Epithelial cell of esophagus (primary cell): ENCODE data around the gene HSF4.

Source experiments
- DNase-seq: peaks from one replicate; pipeline ENCODE4 v3.0.0; 2010; ENCODE audit warnings: low read depth
- H3K4me3 ChIP-seq: 2 replicates; pipeline ENCODE4 v1.5.1; 2011; ENCODE audit warnings: mild to moderate bottlenecking, low read length, control low read depth
- CTCF ChIP-seq: IDR thresholded peaks from 2 replicates; pipeline ENCODE4 v1.5.1; 2011; ENCODE audit warnings: low read depth, mild to moderate bottlenecking, low read length, control low read depth, inconsistent platforms; ENCODE audit not compliant: insufficient read depth; ENCODE audit errors: missing control alignments

The HSF4 gene

GRCh38 chr16:67145746-67146145 is 18.8 kb upstream of the HSF4 start:
- TF ChIP-seq CTCF, result no peak
- no peak overlapping the region for H3K4me3 ChIP-seq
- DNase-seq, result no peak

- DNase-seq, result no peak
- no peak overlapping the region for H3K4me3 ChIP-seq
- TF ChIP-seq CTCF, result no peak
Observed at GRCh38 chr16:67146523-67147357, 17.8 kb upstream of the HSF4 start.

- no peak overlapping the region for H3K4me3 ChIP-seq
- no peak for TF ChIP-seq CTCF
Observed at GRCh38 chr16:67147437-67148140, 17.0 kb upstream of the HSF4 start.

GRCh38 chr16:67148221-67148620 is 16.3 kb upstream of the HSF4 start:
- no peak for TF ChIP-seq CTCF
- no peak overlapping the region for H3K4me3 ChIP-seq
- no peak for DNase-seq

More at GRCh38 chr16:67147437-67148140, 17.0 kb upstream of the HSF4 start:
- DNase-seq, result peak; percentile 69

GRCh38 chr16:67148656-67149275 is 15.8 kb upstream of the HSF4 start:
- DNase-seq, result no peak

More at GRCh38 chr16:67148656-67149275, 15.8 kb upstream of the HSF4 start:
- H3K4me3 ChIP-seq, result no peak overlapping the region
- TF ChIP-seq CTCF, result no peak
